Astrocyte (in vitro differentiated cells and primary cell): ENCODE data around the gene CXCL8.

ENCODE experiments used
- EZH2 ChIP-seq: IDR thresholded peaks from 2 replicates; pipeline ENCODE4 v1.6.1; 2012; ENCODE audit warnings: mild to moderate bottlenecking, low read length, inconsistent platforms; ENCODE audit not compliant: insufficient read depth
- TF ChIP-seq, protein P1 (sequence below): IDR thresholded peaks from 2 replicates; pipeline ENCODE4 v1.5.1; 2011; ENCODE audit warnings: low read depth, mild to moderate bottlenecking, inconsistent platforms, low read length, moderate library complexity; ENCODE audit not compliant: insufficient read depth

DNA sequence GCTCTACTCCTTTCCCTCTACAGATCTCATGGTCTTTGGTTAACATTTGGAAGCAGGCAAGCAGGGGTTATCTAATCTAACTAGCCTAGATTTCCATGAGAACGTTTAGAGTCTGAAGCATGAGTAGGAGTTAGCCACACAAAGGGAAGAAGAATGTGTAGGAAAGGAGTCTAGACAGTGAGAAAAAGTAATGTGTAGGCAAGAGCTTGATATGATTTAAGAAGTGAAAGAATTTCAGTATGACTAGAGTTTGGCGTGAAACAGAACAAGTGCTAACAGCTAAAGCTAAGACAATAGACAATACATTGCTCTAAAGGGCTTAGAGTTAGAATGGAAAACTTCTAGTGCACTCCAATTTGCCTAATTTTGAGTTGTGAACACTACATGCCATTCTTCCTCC, 10.8 kb downstream of the CXCL8 start:
- TF ChIP-seq, protein P1, sequence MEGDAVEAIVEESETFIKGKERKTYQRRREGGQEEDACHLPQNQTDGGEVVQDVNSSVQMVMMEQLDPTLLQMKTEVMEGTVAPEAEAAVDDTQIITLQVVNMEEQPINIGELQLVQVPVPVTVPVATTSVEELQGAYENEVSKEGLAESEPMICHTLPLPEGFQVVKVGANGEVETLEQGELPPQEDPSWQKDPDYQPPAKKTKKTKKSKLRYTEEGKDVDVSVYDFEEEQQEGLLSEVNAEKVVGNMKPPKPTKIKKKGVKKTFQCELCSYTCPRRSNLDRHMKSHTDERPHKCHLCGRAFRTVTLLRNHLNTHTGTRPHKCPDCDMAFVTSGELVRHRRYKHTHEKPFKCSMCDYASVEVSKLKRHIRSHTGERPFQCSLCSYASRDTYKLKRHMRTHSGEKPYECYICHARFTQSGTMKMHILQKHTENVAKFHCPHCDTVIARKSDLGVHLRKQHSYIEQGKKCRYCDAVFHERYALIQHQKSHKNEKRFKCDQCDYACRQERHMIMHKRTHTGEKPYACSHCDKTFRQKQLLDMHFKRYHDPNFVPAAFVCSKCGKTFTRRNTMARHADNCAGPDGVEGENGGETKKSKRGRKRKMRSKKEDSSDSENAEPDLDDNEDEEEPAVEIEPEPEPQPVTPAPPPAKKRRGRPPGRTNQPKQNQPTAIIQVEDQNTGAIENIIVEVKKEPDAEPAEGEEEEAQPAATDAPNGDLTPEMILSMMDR: no peak
- TF ChIP-seq EZH2: no peak
